ENCODE results near the gene SMURF2. TPM values are rescaled to one million over a fixed set of nuclear protein-coding genes. Genes with fewer than 3 reads are reported as not detected.

SMURF2 gene
- 22.0 to 32.1 TPM (median 30.3 TPM) in 5 replicates for total RNA-seq (2022; extraction: Qiagen RNA extraction; ENCODE audit: low read depth)

DNA sequence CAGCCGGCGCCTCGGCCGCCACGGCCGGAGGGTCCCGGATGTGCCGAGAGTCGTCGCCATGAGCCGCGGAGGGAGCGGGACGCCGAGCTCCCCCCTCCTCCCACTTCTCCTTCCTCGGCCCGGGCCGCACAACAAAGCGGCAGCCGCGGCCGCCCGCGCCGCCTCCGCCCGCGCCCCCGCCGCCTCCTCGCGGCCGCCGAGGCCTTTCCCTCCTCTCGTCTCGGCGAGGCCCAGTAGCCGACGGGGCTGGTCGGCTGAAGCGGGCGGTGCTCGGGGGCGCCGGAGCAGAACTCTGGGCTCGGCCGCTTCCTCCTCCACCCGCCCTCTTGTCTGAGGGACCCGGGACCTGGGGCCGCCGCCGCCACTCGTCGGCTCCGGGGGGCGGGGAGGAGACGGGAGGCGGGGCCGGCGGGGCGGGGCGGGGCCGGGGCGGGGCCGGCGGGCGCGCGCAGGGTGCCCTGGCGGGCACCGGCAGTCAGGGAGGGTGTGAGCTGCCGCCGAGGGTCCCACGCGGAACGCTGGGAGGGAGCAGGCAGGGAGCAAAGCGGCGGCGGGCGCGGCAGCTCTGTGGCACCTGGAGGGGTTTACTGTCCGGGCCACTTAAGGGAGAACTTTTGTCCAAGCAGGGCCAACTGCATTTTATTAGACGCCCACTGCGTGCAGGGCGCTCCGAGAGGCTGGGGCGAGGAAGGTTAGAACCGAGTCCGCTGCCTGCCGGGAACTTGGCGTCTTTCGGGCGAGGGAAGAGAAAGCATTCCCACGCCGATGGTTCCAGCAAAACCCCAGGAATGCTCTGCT is at the start of gene SMURF2:
Gene SMURF2, minus strand, starts transcription at position 332 of the 798 bp plus-strand sequence. CDS start 427 bp downstream, outside the sequence.

DNA sequence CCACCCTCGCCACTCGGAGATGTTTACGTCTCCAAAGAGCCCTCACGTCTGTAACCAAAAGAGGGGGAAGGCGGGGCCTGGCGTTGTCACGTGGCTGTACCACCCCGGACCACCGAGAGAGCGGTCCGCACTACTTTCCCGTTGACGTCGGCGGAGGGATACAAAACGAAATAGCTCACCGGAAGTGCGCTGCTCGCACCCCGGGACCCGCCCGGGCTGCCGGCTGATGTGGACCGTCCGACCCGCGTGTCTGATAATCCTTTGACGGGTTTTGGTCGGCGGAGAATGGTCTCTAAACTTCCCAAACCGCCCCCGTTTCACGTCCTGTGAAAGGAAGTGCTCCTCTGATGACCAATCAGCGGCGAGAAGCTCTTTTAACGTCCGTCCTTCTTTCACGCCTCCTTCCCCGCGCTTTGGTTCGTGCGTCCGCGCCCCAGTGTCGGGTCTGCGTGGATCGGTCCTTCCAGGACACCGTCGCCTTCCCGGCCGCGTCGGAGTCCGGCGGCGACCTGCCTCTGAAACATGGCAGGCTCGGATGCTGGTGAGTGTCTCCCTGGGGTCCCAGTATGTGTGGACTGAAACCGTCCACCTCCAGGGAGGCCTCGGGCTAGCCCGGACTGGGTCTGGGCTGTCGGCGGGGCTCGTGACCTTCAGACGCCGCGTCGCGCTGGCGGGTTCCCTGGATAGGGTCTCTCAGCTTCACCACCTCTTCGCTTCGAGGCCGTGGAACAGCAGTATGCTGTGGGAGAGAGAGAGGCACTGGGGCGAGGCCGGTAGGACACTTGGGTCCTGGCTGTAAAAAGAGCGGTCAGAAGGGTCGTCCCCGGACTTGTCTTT is 155.3 kb downstream of the SMURF2 start, which contains the start of gene CEP95:
Gene CEP95, plus strand, starts transcription at position 402 of the 837 bp plus-strand sequence. Its CDS starts 121 bp downstream, at position 523.

DNA sequence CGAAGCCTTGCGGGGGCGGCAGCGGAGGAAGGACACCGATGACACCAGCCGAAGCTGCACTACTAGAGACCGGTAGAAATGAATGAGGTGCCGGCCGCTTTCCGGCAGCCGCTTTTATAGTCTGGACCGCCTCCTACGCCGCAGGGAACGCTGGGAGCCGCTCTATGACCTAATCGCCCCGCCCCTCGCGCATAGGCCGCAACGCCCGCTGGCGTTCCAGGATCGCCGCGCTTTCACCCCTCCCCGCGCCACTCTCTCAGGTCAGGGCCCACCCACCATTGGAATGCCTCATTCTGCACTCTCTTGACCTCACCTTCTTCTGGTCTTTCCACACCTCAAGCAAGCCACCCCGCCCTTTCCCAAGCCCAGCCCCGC is 155.9 kb downstream of the SMURF2 start, which contains the start of gene DDX5:
Gene DDX5, minus strand, starts transcription at position 89 of the 375 bp plus-strand sequence. CDS start 170 bp downstream, outside the sequence.

DNA sequence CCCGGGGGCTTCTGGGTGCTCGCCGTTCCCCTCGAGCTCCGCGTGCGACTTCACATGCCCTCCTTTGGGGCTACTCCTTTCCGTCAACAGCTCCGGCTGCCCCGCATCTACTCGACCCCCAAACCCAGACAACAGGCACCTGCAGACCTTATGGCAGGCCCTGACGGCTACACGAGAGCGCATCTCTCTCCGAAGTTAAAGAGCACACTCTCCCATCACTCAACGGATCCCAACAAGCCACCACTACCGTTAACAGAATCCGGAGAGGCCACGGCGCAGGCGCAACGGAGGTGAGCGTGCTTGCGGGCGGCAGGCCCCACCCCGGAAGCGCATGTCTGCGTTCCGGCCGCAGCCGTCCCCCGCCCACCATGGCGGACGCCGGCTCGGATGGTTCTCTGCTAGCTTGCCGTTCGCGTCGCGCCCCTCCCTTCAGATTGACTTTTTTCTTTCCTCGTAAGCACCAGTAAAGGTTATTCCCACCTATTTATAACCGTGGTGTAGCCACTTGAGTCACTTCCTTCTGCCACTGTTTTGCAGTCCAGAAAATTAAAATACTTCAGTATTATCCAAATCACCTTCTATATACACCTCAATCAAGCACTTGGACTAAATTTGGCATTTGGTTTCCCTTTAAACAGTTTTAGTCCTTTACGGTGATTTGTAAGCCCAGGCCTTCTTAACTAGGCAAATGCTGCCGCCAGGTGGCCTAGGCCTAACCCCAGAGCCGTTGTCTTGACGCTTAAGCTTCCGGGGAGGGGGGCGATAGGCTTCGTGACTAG is 165.1 kb downstream of the SMURF2 start, which contains the start of gene POLG2:
Gene POLG2, minus strand, starts transcription at position 269 of the 779 bp plus-strand sequence. Its CDS starts 86 bp downstream, at position 183.

Other genes with a start within 250 kb of the SMURF2 start
- gene MILR1, start 213.2 kb downstream of the SMURF2 start, total RNA-seq (2022; extraction: Qiagen RNA extraction; ENCODE audit: low read depth), result 1.2 to 2.8 TPM (median 1.6 TPM) in 5 replicates
- gene POLG2, start 165.3 kb downstream of the SMURF2 start, total RNA-seq (2022; extraction: Qiagen RNA extraction; ENCODE audit: low read depth), result 14.0 to 21.7 TPM (median 16.3 TPM) in 5 replicates
- gene DDX5, start 156.0 kb downstream of the SMURF2 start, total RNA-seq (2022; extraction: Qiagen RNA extraction; ENCODE audit: low read depth), result 600 to 1,055 TPM (median 629 TPM) in 5 replicates
- 32.1 to 41.2 TPM (median 36.8 TPM) in 5 replicates for gene CEP95, start 155.3 kb downstream of the SMURF2 start, total RNA-seq (2022; extraction: Qiagen RNA extraction; ENCODE audit: low read depth)

Measured in A549 treated with ZK216348 at 1 μM for 4 hours (cell line).